Neuronal stem cell (in vitro differentiated cells): Measurements from ENCODE around the gene AOC3.

ENCODE experiments used
- DNase-seq: peaks from one replicate; pipeline ENCODE4 v3.0.0-alpha.2; 2013; ENCODE audit warnings: low spot score
- H2AFZ ChIP-seq: one replicate; pipeline ENCODE4 v1.6.1; 2013; ENCODE audit warnings: mild to moderate bottlenecking, low read length, inconsistent platforms
- H2AK5ac ChIP-seq: 2 replicates; pipeline ENCODE4 v1.6.1; 2013; ENCODE audit warnings: low read depth, mild to moderate bottlenecking, inconsistent platforms, low read length, moderate library complexity, mixed read lengths
- H2BK120ac ChIP-seq: 2 replicates; pipeline ENCODE4 v1.6.1; 2013; ENCODE audit warnings: low read depth, mild to moderate bottlenecking, inconsistent platforms, low read length, moderate library complexity, mixed read lengths
- H2BK12ac ChIP-seq: one replicate; pipeline ENCODE4 v1.6.1; 2013; ENCODE audit warnings: low read length, inconsistent platforms
- H2BK15ac ChIP-seq: 2 replicates; pipeline ENCODE4 v1.6.1; 2013; ENCODE audit warnings: mild to moderate bottlenecking, low read length, inconsistent platforms, mixed read lengths
- H2BK5ac ChIP-seq: one replicate; pipeline ENCODE4 v1.6.1; 2013; ENCODE audit warnings: inconsistent platforms, mild to moderate bottlenecking, low read length, moderate library complexity
- H3K14ac ChIP-seq: one replicate; pipeline ENCODE4 v1.6.1; 2013; ENCODE audit warnings: low read length, inconsistent platforms
- H3K18ac ChIP-seq: 2 replicates; pipeline ENCODE4 v1.6.1; 2013; ENCODE audit warnings: low read length, inconsistent platforms
- H3K23ac ChIP-seq: 2 replicates; pipeline ENCODE4 v1.6.1; 2013; ENCODE audit warnings: low read depth, mild to moderate bottlenecking, mixed read lengths, low read length, inconsistent platforms; ENCODE audit not compliant: poor library complexity
- H3K27ac ChIP-seq: replicated peaks from 3 replicates; pipeline ENCODE4 v1.5.1; 2013; ENCODE audit warnings: low read length, inconsistent platforms
- H3K27me3 ChIP-seq, 3 experiments: 2 replicates each; pipeline ENCODE4 v1.6.1; 2013; ENCODE audit warnings: low read length in 3 of 3, mild to moderate bottlenecking in 2 of 3, inconsistent platforms in 1 of 3, low read depth in 1 of 3, mixed read lengths in 1 of 3, moderate library complexity in 1 of 3; ENCODE audit not compliant: control insufficient read depth in 3 of 3, insufficient read depth in 3 of 3
- H3K36me3 ChIP-seq, 2 donors: replicated peaks in 1 of 2; 2 replicates each; pipeline ENCODE4 v1.6.1; 2013; ENCODE audit warnings: low read length in 2 of 2; ENCODE audit not compliant: control insufficient read depth in 2 of 2, insufficient read depth in 2 of 2
- H3K4ac ChIP-seq: 2 replicates; pipeline ENCODE4 v1.6.1; 2013; ENCODE audit warnings: inconsistent platforms, mild to moderate bottlenecking, low read length, moderate library complexity
- H3K4me1 ChIP-seq, 2 donors: 1 replicate in 1 of 2; 2 replicates in 1 of 2; pipeline ENCODE4 v1.6.1; 2013; ENCODE audit warnings: low read length in 2 of 2, low read depth in 1 of 2; ENCODE audit not compliant: control insufficient read depth in 2 of 2, insufficient read depth in 1 of 2
- H3K4me2 ChIP-seq: one replicate; pipeline ENCODE4 v1.6.1; 2013; ENCODE audit warnings: mild to moderate bottlenecking, low read length, inconsistent platforms; ENCODE audit not compliant: insufficient read depth, poor library complexity, severe bottlenecking
- H3K4me3 ChIP-seq, 2 donors: 2 replicates each; pipeline ENCODE4 v1.5.1; 2013; ENCODE audit warnings: low read length in 2 of 2, mild to moderate bottlenecking in 2 of 2, inconsistent platforms in 1 of 2, moderate library complexity in 1 of 2
- H3K79me1 ChIP-seq: one replicate; pipeline ENCODE4 v1.6.1; 2013; ENCODE audit warnings: low read depth, mild to moderate bottlenecking, inconsistent platforms, low read length, moderate library complexity
- H3K9ac ChIP-seq: one replicate; pipeline ENCODE4 v1.6.1; 2013; ENCODE audit warnings: mild to moderate bottlenecking, low read depth, low read length, inconsistent platforms; ENCODE audit not compliant: poor library complexity
- H3K9me3 ChIP-seq, 2 donors: replicated peaks in 1 of 2; 2 replicates each; pipeline versions ENCODE3 to v1.6.1; 2013; ENCODE audit warnings: low read length in 2 of 2, mild to moderate bottlenecking in 2 of 2, inconsistent platforms in 1 of 2, low read depth in 1 of 2, mixed read lengths in 1 of 2, moderate library complexity in 1 of 2; ENCODE audit not compliant: control insufficient read depth in 2 of 2, insufficient read depth in 1 of 2
- H4K8ac ChIP-seq: one replicate; pipeline ENCODE4 v1.6.1; 2013; ENCODE audit warnings: low read depth, mild to moderate bottlenecking, inconsistent platforms, low read length, moderate library complexity
- H4K91ac ChIP-seq: one replicate; pipeline ENCODE4 v1.6.1; 2013; ENCODE audit warnings: low read length, low read depth, mild to moderate bottlenecking, inconsistent platforms; ENCODE audit not compliant: poor library complexity
- WGBS, 2 donors: extraction: QIAGEN DNeasy Blood & Tissue Kit; methylation state at CpG; one replicate each; pipeline ENCODE4 v1.1.7; 2013; ENCODE audit warnings: missing lambda C conversion rate in 2 of 2, mixed read lengths in 1 of 2; ENCODE audit not compliant: insufficient read length in 2 of 2, insufficient replicate concordance in 1 of 2; ENCODE audit errors: extremely low coverage in 2 of 2; 5-methylcytosine and 5-hydroxymethylcytosine counted together

The AOC3 gene

GRCh38 chr17:42857389-42857788 lies 6.4 kb downstream of the AOC3 start:
- no peak overlapping the region for H2BK12ac ChIP-seq

GRCh38 chr17:42865638-42866094 lies 14.7 kb downstream of the AOC3 start:
- H3K27ac ChIP-seq: no peak overlapping the region
- no peak overlapping the region for H4K91ac ChIP-seq
- no peak overlapping the region for H2BK120ac ChIP-seq
- no peak overlapping the region for H4K8ac ChIP-seq
- H3K4me1 ChIP-seq: peaks cover 3 to 4% of the 10 kb centered on the region in 2 donors
- H3K23ac ChIP-seq: no peak overlapping the region
- H2BK15ac ChIP-seq: no peak overlapping the region
- peaks cover 2 to 6% of the 10 kb centered on the region in 2 donors for H3K9me3 ChIP-seq
- WGBS, 2 donors: no CpG with 5 or more reads among the region's 7 CpGs
- H3K79me1 ChIP-seq: no peaks in the 10 kb centered on the region
- peaks cover 0 to 23% (median 0%) of the 10 kb centered on the region in 3 experiments for H3K27me3 ChIP-seq
- no peak for DNase-seq
- H3K9ac ChIP-seq: peak overlapping the region; percentile 32
- H2BK5ac ChIP-seq: no peak overlapping the region
- H2BK12ac ChIP-seq: no peak overlapping the region
- no peak overlapping the region for H2AK5ac ChIP-seq
- H3K14ac ChIP-seq: no peak overlapping the region
- H3K4me2 ChIP-seq: no peak overlapping the region
- H3K4me3 ChIP-seq: no peak overlapping the region
- H3K18ac ChIP-seq: no peak overlapping the region
- no peak overlapping the region for H2AFZ ChIP-seq
- no peaks in the 10 kb centered on the region for H3K36me3 ChIP-seq
- no peak overlapping the region for H3K4ac ChIP-seq

More at GRCh38 chr17:42857389-42857788, 6.4 kb downstream of the AOC3 start:
- Histone ChIP-seq H2BK15ac (no peak overlapping the region), H4K91ac (no peak overlapping the region), H3K27ac (no peak overlapping the region), H2BK5ac (no peak overlapping the region), H3K4ac (no peak overlapping the region), H3K23ac (no peak overlapping the region), H3K9me3 (no peaks in the 10 kb centered on the region), H2AFZ (no peak overlapping the region), H3K36me3 (no peaks in the 10 kb centered on the region), H2BK120ac (no peak overlapping the region), H3K18ac (no peak overlapping the region), H2AK5ac (peak overlapping the region; percentile 49), H3K4me2 (no peak overlapping the region), H3K9ac (no peak overlapping the region), H4K8ac (no peak overlapping the region), H3K4me1 (peaks cover 0 to 3% of the 10 kb centered on the region in 2 donors), H3K14ac (no peak overlapping the region), H3K79me1 (no peaks in the 10 kb centered on the region), H3K27me3 (no peaks in the 10 kb centered on the region), H3K4me3 (no peak overlapping the region)
- WGBS, 2 donors: no CpG with 5 or more reads among the region's 1 CpG
- no peak for DNase-seq

- Histone ChIP-seq H3K27ac (no peak overlapping the region), H3K9ac (no peak overlapping the region), H3K36me3 (no peaks in the 10 kb centered on the region), H2AFZ (no peak overlapping the region), H3K4me3 (no peak overlapping the region), H3K27me3 (peaks cover 0 to 23% (median 0%) of the 10 kb centered on the region in 3 experiments), H3K4me1 (peaks cover 3 to 4% of the 10 kb centered on the region in 2 donors), H2BK15ac (no peak overlapping the region), H3K23ac (no peak overlapping the region), H3K4ac (no peak overlapping the region), H4K8ac (no peak overlapping the region), H2BK5ac (no peak overlapping the region), H3K79me1 (no peaks in the 10 kb centered on the region), H3K14ac (peak overlapping the region; percentile 32), H2AK5ac (no peak overlapping the region), H2BK12ac (no peak overlapping the region), H3K9me3 (peaks cover 2 to 6% of the 10 kb centered on the region in 2 donors), H3K4me2 (no peak overlapping the region), H3K18ac (no peak overlapping the region), H4K91ac (no peak overlapping the region), H2BK120ac (no peak overlapping the region)
- no peak for DNase-seq
- WGBS, 2 donors: no CpG with 5 or more reads among the region's 4 CpGs
Measured at GRCh38 chr17:42866216-42866615, 15.2 kb downstream of the AOC3 start.

- Histone ChIP-seq H3K14ac (peak overlapping the region; percentile 32), H2BK15ac (no peak overlapping the region), H3K18ac (no peak overlapping the region), H2BK120ac (no peak overlapping the region), H3K27ac (no peak overlapping the region), H3K9ac (no peak overlapping the region), H3K4me3 (no peak overlapping the region), H2BK12ac (no peak overlapping the region), H3K4me1 (peaks cover 3 to 4% of the 10 kb centered on the region in 2 donors), H3K9me3 (peaks cover 4 to 11% of the 10 kb centered on the region in 2 donors), H3K4ac (no peak overlapping the region), H3K4me2 (no peak overlapping the region), H4K91ac (no peak overlapping the region), H3K23ac (no peak overlapping the region), H3K79me1 (no peaks in the 10 kb centered on the region), H2AFZ (no peak overlapping the region), H4K8ac (no peak overlapping the region), H2AK5ac (no peak overlapping the region), H3K27me3 (peaks cover 0 to 23% (median 0%) of the 10 kb centered on the region in 3 experiments), H2BK5ac (no peak overlapping the region), H3K36me3 (no peaks in the 10 kb centered on the region)
- no CpG with 5 or more reads among the region's 12 CpGs for WGBS, 2 donors
- DNase-seq: no peak
Measured at GRCh38 chr17:42866631-42867575, 15.9 kb downstream of the AOC3 start.
